ENCODE results near the gene RBM33.
"Not testable (repeated sequence)": the region's sequence is repeated elsewhere in the genome, so short reads cannot be mapped to it uniquely, and the experiment has no call there.

Gene RBM33

GRCh38 chr7:155813546-155814315 lies 169.3 kb downstream of the RBM33 start:
- DNase-seq, result no peak

GRCh38 chr7:155814316-155815276 lies 170.1 kb downstream of the RBM33 start:
- no peak for DNase-seq

DNA sequence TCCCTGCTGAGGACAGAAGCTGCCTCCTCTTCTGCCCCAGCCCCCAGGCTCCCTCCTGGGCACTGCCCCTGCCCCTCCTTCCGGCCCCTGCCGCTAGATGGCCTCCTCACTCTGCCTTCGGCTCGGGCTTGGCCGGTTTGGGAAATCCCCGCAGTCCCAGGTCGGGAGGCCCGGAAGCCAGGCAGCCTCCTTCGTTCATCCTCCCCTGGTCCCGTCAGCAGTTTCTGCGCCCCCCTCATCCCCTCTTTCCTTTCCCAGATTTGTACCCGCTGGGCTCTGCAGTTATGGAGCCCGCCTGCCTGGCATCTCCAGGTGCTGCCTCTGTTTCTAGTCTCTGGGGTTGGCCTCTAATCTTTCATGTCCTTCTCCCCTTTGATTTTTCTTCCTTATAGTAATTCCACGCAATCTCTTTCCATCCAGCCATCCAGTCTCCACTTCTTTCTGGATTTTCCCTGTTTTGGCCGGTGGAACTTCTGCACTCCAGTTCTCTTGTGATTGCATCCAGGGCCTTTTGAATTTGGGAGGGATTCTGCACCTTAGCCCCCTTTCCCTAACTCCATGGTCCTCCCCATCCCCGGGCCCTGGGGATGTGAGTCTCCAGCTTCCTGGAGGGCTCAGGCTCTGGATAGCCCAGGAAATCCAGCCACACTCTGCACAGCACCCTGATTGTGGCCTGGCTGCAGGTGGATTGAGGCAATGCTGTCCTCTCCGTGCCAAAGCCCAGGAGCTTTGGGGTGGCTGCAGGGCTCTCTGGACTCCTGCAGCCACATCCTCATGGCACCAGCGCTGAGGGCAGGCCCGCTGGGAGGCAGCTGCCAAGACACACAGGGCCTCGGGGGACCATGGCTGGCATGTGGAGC lies 171.1 kb downstream of the RBM33 start:
- no peak for DNase-seq

- DNase-seq, result no peak
Measured at GRCh38 chr7:155816192-155816508, 171.7 kb downstream of the RBM33 start.

DNA sequence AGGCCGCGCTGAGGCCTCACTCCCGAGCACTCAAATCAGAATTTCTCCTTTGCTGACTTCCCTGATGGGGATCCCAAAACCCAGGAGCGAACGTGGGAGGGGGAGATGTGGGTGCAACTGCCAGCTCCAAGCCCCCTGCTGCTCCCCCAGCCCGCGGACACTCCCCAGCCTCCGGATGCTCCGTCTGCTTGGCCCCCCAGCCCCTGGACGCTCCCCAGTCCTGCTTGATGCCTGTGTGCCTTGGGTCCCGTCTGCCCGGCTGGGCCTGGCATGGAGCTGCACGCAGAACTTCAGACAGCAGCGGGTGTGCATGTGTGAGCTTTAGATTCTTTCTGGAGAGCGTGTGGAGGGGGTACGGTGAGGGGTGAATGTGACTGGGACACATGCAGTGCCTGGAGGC lies 172.5 kb downstream of the RBM33 start:
- DNase-seq, result no peak

DNA sequence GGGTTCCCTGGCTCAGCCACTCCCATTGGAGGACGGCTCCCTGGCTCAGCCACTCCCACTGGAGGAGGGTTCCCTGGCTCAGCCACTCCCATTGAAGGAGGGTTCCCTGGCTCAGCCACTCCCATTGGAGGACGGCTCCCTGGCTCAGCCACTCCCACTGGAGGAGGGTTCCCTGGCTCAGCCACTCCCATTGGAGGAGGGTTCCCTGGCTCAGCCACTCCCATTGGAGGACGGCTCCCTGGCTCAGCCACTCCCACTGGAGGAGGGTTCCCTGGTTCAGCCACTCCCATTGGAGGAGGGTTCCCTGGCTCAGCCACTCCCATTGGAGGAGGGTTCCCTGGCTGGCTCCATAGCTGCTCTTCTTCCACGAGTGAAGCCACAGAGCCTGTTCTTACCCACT lies 173.1 kb downstream of the RBM33 start:
- not testable (repeated sequence) for DNase-seq

DNA sequence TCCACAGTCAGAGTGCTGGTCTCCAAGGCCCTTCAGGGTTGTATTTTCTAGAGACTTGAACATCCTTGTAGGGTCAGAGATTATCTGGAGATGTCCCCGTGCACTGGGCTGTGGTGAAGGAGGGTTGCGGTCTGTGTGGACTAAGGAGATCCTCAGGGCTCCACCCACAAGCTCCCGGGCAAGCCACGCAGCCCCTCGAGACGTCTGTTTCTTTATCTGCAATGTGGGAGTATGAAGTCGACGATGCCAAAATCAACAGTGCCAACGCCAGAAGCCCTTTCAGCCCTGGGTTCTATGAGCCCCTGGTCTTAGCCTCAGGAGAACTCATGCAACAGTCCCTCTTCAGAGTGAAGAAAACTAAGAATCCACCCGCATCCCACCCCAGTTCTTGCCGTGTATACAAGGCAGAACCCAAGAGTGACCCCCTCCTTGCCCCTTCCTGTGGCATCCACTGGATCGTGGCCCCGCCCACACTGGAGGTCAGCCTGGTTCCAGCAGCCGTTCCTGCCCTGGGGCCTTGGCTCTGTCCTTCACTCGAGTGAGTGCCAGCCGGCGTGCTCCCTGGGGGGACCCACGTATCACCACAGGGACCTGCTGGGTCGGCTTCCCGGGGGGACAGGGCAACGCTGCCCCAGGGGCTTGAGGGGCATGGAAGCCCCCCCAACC lies 173.8 kb downstream of the RBM33 start:
- no peak for DNase-seq

- DNase-seq, result no peak
Measured at GRCh38 chr7:155818820-155819168, 174.3 kb downstream of the RBM33 start.

DNA sequence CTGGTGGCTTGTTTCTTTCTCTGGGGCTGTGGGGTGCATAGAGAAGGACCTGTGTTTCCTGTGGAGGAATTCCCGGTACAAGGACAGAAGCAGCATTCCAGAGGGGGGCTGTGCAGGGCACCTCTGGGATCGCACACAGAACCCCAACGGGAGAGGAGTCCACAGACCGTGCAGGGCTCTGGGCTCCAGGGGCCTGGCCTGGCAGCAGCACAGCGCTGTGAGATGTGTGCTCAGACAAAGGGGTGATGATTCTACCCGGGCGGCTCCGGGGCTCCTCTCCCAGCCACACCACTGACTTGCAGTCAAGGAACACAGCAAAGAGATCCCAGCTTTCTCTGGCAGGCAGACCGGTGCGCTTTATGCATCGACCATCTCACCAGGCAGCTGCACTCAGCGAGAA lies 174.7 kb downstream of the RBM33 start:
- DNase-seq, result no peak

- DNase-seq, result no peak
Measured at GRCh38 chr7:155820246-155820645, 175.8 kb downstream of the RBM33 start.

- no peak for DNase-seq
Measured at GRCh38 chr7:155820788-155821187, 176.3 kb downstream of the RBM33 start.

DNA sequence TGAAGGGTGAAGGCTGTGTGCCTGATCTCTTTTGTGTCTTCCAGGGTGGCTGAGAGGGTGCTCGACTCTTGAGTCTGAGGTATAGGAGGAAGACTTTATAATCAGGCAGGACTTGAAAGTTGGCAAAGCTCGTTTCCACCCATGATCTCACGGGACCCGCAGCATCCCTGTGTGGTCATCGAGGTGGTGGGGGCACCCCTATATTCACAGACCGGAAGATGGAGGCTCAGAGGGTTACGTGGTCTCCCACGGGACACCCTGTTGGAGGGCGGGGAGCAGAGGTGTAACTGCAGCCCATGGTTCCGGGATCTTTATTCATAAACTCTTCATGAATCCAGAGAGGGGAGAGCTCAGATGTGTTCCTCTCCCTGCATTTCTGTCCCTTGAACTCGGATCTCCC lies 177.4 kb downstream of the RBM33 start:
- DNase-seq, result no peak

DNA sequence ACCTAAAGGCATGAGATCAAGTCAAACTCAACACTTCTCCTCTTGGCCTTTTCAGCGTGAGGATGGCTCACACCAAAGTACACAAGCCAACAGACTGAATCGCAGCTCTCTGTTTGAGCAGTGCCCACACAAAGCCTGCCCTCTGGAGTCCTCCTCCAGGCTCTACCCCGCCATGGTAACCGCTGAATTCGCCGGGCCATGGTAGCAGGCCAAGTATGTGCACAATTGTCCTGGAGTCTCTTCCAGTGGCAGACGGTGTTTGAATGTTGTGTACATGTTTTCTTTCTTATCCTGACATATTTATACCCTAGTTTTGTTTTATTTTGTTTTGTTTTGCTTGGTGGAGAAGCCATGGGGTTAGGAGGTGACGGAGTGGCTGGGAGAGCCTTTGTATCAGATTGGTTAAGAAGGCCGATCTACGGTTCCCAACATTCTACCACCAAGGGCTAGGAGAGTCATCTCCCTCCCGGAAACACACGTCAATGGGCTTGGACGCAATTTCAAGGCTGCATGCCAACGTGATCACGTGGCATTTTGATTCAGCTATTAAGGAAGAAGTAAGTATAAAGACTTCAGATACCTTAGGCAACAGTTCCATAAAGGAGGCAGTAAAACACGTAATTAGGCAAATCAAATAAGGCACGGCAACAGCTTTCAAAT lies 179.9 kb downstream of the RBM33 start:
- no peak for DNase-seq

GRCh38 chr7:155825336-155825735 lies 180.9 kb downstream of the RBM33 start:
- DNase-seq, result no peak

GRCh38 chr7:155829796-155830470 lies 185.5 kb downstream of the RBM33 start:
- no peak for DNase-seq
